Measurements from ENCODE around the gene ENTR1. TPM values are rescaled to one million over a fixed set of nuclear protein-coding genes. Genes with fewer than 3 reads are reported as not detected.
A peak's percentile ranks its signal among the peaks of the same experiment; 100 is the strongest.

ENTR1 gene
- total and polyA plus RNA-seq, 2 donors (not counting 1 experiment from before 2014, with no cell fraction given), result 77.7 to 86.3 TPM

DNA sequence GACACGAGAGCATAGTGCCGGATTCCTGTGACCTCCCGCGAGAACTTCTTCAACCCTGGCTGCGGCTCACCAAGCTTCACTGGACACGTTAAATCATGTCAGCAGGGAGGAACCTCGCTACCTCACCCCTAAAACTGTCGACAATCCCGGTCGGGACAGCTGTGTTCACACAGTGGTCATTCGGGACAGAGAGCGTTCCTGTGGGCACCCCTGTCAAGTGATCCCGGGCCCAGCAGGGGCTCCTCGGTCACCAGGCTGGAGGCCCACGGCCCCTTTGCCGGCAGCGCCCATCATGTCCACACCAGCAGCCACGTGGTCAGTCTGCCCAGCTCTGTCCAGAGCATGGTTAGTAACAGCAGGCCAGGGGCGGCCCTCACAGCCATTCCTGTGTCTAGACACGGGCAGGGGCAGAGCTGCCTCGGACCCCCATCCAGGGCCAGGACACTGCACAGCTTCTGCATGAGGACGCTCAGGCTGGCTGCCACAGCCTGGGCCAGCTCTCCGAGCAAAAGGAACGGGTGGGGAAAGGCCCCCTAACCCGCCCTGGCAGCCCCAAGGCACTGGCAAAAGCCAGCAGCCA, 25.7 kb upstream of the ENTR1 start:
- DNase-seq, result no peak
- WGBS (ENCODE audit: insufficient coverage), result 94% methylated on average over 25 of the region's 25 CpGs
- Histone ChIP-seq H2AFZ (ENCODE audit: insufficient read depth, low read depth, low read length, poor library complexity, severe bottlenecking) (no peak overlapping the region), H3K4me2 (replicated peaks; ENCODE audit: low read depth, low read length, poor library complexity, severe bottlenecking) (no peak overlapping the region), H3K36me3 (replicated peaks in 1 of 2; ENCODE audit: control extremely low read depth in 1 of 2, control insufficient read depth in 1 of 2, extremely low read depth in 1 of 2, insufficient read depth in 2 of 2, low read length in 1 of 2) (peaks cover 0 to 5% of the 10 kb centered on the region in 2 experiments), H3K27ac (ENCODE audit: low read length in 2 of 2) (no peak overlapping the region), H3K79me2 (ENCODE audit: control insufficient read depth, insufficient read depth, low read length) (peaks cover 54% of the 10 kb centered on the region), H3K9ac (ENCODE audit: low read length) (no peak overlapping the region), H3K4me1 (ENCODE audit: control insufficient read depth in 2 of 2, insufficient read depth in 2 of 2, low read length in 2 of 2) (peaks cover 21 to 28% of the 10 kb centered on the region in 2 donors), H3K27me3 (replicated peaks in 1 of 4; ENCODE audit: control extremely low read depth in 1 of 4, control insufficient read depth in 3 of 4, insufficient read depth in 4 of 4, low read length in 3 of 4) (no peaks in the 10 kb centered on the region), H3K9me3 (ENCODE audit: control extremely low read depth in 1 of 3, control insufficient read depth in 2 of 3, insufficient read depth in 1 of 3, low read length in 2 of 3) (no peaks in the 10 kb centered on the region), H3K4me3 (ENCODE audit: control extremely low read depth in 1 of 5, extremely low read depth in 1 of 5, insufficient read depth in 1 of 5, low read depth in 2 of 5, low read length in 4 of 5) (no peak overlapping the region), H4K20me1 (ENCODE audit: control insufficient read depth, insufficient read depth, low read length, poor library complexity, severe bottlenecking) (peaks cover 74% of the 10 kb centered on the region)
- POLR2A ChIA-PET, result interaction anchor here (0.6 kb wide), 1 partner anchor 34 kb away, joined by 5 read pairs; no protein-coding TSS in a partner anchor
- Mint-ChIP-seq H3K27ac (no peak overlapping the region), H3K9me3 (ENCODE audit: insufficient read depth) (no peaks in the 10 kb centered on the region), H3K4me3 (peak overlapping the region; percentile 84), H3K4me1 (peaks cover 26% of the 10 kb centered on the region), H3K27me3 (no peaks in the 10 kb centered on the region)
- intact Hi-C loops (cut with micrococcal nuclease), result no loop called here
- no peak for ATAC-seq (ENCODE audit: low read depth)
- CTCF ChIA-PET, result no interaction called here
- TF ChIP-seq, protein P1, sequence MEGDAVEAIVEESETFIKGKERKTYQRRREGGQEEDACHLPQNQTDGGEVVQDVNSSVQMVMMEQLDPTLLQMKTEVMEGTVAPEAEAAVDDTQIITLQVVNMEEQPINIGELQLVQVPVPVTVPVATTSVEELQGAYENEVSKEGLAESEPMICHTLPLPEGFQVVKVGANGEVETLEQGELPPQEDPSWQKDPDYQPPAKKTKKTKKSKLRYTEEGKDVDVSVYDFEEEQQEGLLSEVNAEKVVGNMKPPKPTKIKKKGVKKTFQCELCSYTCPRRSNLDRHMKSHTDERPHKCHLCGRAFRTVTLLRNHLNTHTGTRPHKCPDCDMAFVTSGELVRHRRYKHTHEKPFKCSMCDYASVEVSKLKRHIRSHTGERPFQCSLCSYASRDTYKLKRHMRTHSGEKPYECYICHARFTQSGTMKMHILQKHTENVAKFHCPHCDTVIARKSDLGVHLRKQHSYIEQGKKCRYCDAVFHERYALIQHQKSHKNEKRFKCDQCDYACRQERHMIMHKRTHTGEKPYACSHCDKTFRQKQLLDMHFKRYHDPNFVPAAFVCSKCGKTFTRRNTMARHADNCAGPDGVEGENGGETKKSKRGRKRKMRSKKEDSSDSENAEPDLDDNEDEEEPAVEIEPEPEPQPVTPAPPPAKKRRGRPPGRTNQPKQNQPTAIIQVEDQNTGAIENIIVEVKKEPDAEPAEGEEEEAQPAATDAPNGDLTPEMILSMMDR (IDR thresholded peaks at IDR 0.05), result no peak
- no peak for TF ChIP-seq EZH2 (IDR thresholded peaks at IDR 0.05; ENCODE audit: borderline replicate concordance, insufficient read depth, low read depth, low read length, poor library complexity, severe bottlenecking)

DNA sequence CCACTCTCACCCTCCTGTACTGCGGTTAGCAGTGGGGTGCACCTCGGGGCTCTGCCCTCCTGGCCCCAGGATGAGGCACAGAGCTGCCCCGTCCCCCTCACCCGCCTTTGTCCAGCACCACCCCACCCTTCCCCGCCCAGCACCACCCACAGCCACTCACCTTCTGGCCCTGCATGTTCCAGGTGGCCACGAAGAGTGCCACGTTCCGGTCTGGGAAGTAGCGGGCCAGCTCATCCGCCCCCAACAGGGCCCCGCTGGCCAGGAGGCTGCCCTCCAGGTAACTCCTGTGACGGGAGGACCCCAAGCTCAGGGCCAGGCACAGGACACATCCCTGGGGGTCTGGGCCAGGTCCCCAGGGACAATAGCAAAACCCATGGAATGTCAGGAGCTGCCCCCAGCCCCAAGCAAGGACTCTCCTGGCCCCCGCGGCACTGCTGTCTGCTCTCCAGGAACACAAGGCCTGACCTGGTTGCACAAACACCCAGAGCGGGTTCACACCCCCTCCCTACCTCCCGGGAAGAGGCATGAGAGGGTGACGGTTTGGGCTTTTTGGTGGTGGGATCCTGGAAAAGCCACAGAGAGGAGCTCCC, 24.3 kb upstream of the ENTR1 start:
- intact Hi-C loops (cut with micrococcal nuclease), result no loop called here

More for the DNA sequence above, 24.3 kb upstream of the ENTR1 start:
- DNase-seq (no peak), ATAC-seq (ENCODE audit: low read depth) (no peak)
- Histone ChIP-seq H3K9me3 (ENCODE audit: control extremely low read depth in 1 of 3, control insufficient read depth in 2 of 3, insufficient read depth in 1 of 3, low read length in 2 of 3) (no peaks in the 10 kb centered on the region), H3K4me2 (replicated peaks; ENCODE audit: low read depth, low read length, poor library complexity, severe bottlenecking) (no peak overlapping the region), H3K9ac (ENCODE audit: low read length) (no peak overlapping the region), H3K36me3 (replicated peaks in 1 of 2; ENCODE audit: control extremely low read depth in 1 of 2, control insufficient read depth in 1 of 2, extremely low read depth in 1 of 2, insufficient read depth in 2 of 2, low read length in 1 of 2) (peaks cover 0 to 13% of the 10 kb centered on the region in 2 experiments), H3K27ac (ENCODE audit: low read length in 2 of 2) (no peak overlapping the region), H3K4me3 (ENCODE audit: control extremely low read depth in 1 of 5, extremely low read depth in 1 of 5, insufficient read depth in 1 of 5, low read depth in 2 of 5, low read length in 4 of 5) (no peak overlapping the region), H3K4me1 (ENCODE audit: control insufficient read depth in 2 of 2, insufficient read depth in 2 of 2, low read length in 2 of 2) (peaks cover 17 to 19% of the 10 kb centered on the region in 2 donors), H3K79me2 (ENCODE audit: control insufficient read depth, insufficient read depth, low read length) (peaks cover 54% of the 10 kb centered on the region), H3K27me3 (replicated peaks in 1 of 4; ENCODE audit: control extremely low read depth in 1 of 4, control insufficient read depth in 3 of 4, insufficient read depth in 4 of 4, low read length in 3 of 4) (no peaks in the 10 kb centered on the region), H2AFZ (ENCODE audit: insufficient read depth, low read depth, low read length, poor library complexity, severe bottlenecking) (no peak overlapping the region), H4K20me1 (ENCODE audit: control insufficient read depth, insufficient read depth, low read length, poor library complexity, severe bottlenecking) (peaks cover 68% of the 10 kb centered on the region)
- 94% methylated on average over 16 of the region's 17 CpGs for WGBS (ENCODE audit: insufficient coverage)
- TF ChIP-seq, protein P1 (IDR thresholded peaks at IDR 0.05), result no peak
- TF ChIP-seq EZH2 (IDR thresholded peaks at IDR 0.05; ENCODE audit: borderline replicate concordance, insufficient read depth, low read depth, low read length, poor library complexity, severe bottlenecking), result no peak
- Mint-ChIP-seq H3K27me3 (no peaks in the 10 kb centered on the region), H3K4me1 (peaks cover 24% of the 10 kb centered on the region), H3K4me3 (no peak overlapping the region), H3K27ac (no peak overlapping the region), H3K9me3 (ENCODE audit: insufficient read depth) (no peaks in the 10 kb centered on the region)
- ChIA-PET POLR2A (no interaction called here), CTCF (no interaction called here)

Measured in B cell (primary cell).